GM18861 (cell line): ENCODE data around the gene ABCC8.
"Not testable (repeated sequence)": the region's sequence is repeated elsewhere in the genome, so short reads cannot be mapped to it uniquely, and the experiment has no call there.

Experiments
- ATAC-seq: cut with Tn5 transposase; IDR thresholded peaks from one replicate; pipeline ENCODE4 v1.9.1; 2021; ENCODE audit not compliant: unreplicated experiment

ABCC8 gene

GRCh38 chr11:17431139-17431538, 45.5 kb downstream of the ABCC8 start:
- no peak for ATAC-seq

- no peak for ATAC-seq
Measured at GRCh38 chr11:17430616-17431015, 46.0 kb downstream of the ABCC8 start.

GRCh38 chr11:17428925-17429324, 47.7 kb downstream of the ABCC8 start:
- no peak for ATAC-seq

- ATAC-seq: no peak
Measured at GRCh38 chr11:17428261-17428660, 48.4 kb downstream of the ABCC8 start.

GRCh38 chr11:17426233-17426632, 50.4 kb downstream of the ABCC8 start:
- ATAC-seq: not testable (repeated sequence)

- ATAC-seq: no peak
Measured at GRCh38 chr11:17423533-17424310, 52.9 kb downstream of the ABCC8 start.

GRCh38 chr11:17421781-17422180, 54.9 kb downstream of the ABCC8 start:
- ATAC-seq: no peak

DNA sequence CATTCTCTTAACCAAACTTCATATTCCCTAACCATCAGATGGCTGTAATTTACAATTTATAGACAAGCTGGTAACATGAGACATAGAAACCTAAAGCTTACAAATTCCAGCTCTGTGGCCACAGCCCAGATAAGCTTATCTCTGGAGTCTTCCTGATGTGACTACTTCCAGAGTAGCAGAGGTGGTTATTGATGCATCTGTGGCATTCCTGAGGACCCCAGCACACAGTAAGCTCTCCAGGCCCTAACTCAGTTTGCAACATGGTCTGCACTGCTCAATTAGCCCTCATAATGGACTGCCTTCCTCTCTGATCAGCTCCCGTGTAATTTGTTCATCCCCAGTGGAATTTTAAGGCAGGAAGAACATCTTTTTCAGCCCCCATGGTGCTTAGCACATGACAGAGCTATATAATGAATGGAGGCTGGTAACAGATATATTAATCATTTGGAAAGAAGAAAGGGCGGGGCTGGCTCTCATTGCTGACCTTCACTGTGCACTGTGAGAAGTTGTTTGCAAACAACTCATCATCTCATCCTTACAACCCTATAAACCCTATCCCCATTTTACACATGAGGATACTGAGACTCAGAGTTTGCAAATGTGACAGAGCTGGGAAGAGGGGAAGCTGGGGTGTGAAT, 58.1 kb downstream of the ABCC8 start:
- ATAC-seq: no peak

DNA sequence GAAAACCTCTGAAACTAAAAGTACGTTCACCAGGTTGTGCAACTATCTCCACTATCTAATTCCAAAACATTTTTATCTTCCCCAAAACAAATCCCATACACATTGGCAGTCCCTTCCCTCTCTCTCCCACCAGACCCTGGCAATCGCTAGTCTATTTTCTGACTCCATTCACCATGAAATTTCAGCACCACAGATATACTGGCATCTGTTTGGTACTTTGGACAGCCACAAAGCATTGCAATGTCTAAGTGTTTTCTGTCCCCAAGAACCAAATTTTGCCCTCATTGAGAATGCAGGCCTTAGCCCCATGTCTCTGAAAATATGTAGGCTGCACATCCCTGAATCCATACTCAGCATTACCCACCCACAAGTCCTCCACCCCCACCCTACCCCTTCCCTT, 60.2 kb downstream of the ABCC8 start:
- ATAC-seq: no peak

- ATAC-seq: no peak
Measured at GRCh38 chr11:17415523-17416104, 61.0 kb downstream of the ABCC8 start.

- no peak for ATAC-seq
Measured at GRCh38 chr11:17414992-17415391, 61.7 kb downstream of the ABCC8 start.

- no peak for ATAC-seq
Measured at GRCh38 chr11:17414317-17414737, 62.3 kb downstream of the ABCC8 start.

DNA sequence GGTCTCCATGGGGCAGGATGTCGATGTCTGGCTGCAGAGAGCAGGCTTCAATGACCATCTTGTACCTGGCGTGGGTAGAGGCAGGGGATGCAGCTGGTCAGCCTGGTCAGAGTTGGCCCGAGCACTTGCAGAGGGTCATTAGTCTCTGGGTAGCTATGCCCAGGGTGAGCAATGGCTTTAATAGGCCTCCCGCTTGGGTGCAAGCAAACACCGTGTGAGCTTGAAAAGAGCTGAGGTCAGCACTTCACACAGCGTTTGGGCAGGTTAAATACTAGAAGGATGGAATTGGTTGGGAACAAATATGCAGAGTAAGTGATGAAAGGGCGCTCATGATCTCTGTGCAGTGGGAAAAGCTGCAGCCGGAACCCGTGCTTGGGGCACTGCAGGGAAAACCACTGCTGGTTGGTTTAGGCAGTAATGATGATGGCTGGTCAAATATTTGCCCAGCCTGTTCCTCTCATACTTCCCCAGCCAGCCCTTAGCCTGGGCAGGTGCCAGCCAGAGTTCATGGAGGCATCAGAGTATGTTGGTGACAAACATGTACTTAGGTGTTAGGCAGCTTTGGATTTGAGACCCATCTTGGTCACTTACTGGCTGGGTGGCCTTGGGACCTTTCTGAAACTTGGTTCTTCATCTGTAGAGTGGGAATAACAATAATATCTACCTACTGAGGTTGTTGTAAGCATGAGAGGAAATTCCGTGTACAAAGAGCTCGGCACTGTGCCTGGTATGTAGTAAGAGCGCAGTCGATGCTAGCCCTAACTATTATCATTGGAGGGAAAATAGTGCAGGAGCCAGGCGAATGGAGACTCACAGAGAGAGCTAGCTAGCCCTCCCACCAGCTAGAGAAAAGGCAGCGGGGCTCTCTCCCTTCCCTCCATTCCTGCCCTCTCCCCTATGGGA, 63.0 kb downstream of the ABCC8 start:
- no peak for ATAC-seq

DNA sequence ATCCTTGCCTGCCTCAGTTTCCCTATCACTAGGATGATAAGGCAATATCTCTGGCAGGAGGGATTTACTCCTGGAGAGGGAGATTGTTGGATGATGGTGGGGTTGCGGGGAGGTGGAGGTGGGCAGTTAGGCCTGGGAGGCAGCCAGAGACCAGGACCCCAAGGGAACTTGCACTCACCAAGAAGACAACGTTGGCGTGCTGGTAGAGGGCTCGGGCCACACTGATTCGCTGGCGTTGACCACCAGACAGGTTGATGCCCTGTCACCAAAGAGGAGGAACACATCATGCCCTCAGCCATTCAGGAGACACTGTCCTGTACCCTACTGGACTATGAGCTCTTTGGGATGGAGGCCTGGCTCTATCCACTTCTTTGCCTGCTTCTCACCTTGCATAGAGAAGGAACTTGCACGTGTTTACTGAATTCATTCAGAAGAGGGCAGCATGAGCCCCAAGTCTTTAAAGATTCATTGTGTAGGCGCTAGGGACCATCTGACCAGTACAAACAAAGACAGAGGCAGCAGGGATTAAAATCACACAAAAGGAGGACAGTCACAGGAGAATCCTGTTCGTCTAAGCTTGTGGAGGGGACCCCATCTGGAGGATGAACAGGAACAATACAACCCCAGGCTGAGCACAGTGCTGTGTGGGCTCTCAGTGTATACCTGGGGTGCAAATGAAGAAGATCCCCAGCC, 64.0 kb downstream of the ABCC8 start:
- no peak for ATAC-seq

GRCh38 chr11:17411418-17411817, 65.2 kb downstream of the ABCC8 start:
- no peak for ATAC-seq

GRCh38 chr11:17410606-17411379, 65.9 kb downstream of the ABCC8 start:
- no peak for ATAC-seq

- ATAC-seq: no peak
Measured at GRCh38 chr11:17408641-17409040, 68.0 kb downstream of the ABCC8 start.

DNA sequence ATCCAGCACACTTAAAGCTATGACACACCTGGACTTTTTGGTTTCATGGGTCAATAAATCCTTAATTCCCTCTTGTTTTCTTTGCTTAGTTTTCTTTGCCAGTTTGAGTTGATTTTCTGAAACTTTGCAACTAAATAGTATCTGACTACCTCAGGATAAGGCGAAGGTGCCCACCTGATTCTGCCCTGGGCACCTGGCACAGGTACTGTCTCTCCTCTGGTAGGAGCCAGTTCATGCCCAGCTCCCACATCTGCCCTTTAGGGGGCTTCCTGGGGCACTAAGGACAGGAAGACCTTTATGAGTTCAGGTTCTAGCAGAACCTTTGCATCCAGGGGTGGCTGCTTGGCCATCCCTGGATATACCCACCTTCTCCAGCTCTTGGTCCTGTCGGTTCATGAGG, 68.6 kb downstream of the ABCC8 start:
- ATAC-seq: no peak

- no peak for ATAC-seq
Measured at GRCh38 chr11:17407575-17407974, 69.1 kb downstream of the ABCC8 start.

DNA sequence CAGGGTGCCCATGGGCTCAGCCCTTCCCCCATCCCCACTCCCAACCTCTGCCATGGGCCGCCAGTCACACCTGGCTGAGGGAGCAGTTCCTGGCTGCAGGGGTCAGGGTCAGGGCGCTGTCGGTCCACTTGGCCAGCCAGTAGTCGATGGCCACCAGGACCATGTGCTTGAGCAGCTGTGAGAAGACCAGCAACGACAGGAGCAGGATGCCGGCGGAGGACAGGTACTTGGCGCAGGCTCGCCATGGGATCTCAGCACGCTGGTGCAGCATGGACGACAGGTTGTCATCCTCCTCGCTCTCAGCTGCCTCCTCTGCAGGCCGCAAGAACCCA, 69.9 kb downstream of the ABCC8 start:
- no peak for ATAC-seq
